Lung microvascular endothelial cell (primary cell): Measurements from ENCODE around the gene RAD21L1. TPM values are rescaled to one million over a fixed set of nuclear protein-coding genes. Genes with fewer than 3 reads are reported as not detected.

ENCODE experiments used
- DNase-seq, 2 donors: peaks; one replicate each; pipeline versions ENCODE4 v3.0.0 to v3.0.0-alpha.2; 2010; ENCODE audit warnings: low read depth in 2 of 2
- total RNA-seq: library from RNA; depleted of rRNA; stranded (reverse); fragments of >200 nt; gene quantifications from 2 replicates; pipeline ENCODE4 v1.2.1, GENCODE V29; 2014

RAD21L1 gene
- total RNA-seq, 1 donor from 2014 or later = not detected

- DNase-seq = no peak
Measured at GRCh38 chr20:1269235-1269634, 43.4 kb downstream of the RAD21L1 start.

GRCh38 chr20:1269850-1270249 lies 44.0 kb downstream of the RAD21L1 start:
- DNase-seq = no peak

- DNase-seq = no peak
Measured at GRCh38 chr20:1272368-1273100, 46.7 kb downstream of the RAD21L1 start.

- DNase-seq = no peak
Measured at GRCh38 chr20:1273366-1273765, 47.5 kb downstream of the RAD21L1 start.

GRCh38 chr20:1274485-1275311 lies 48.9 kb downstream of the RAD21L1 start:
- no peak for DNase-seq

- no peak for DNase-seq
Measured at GRCh38 chr20:1275919-1276318, 50.1 kb downstream of the RAD21L1 start.

- no peak for DNase-seq
Measured at GRCh38 chr20:1277529-1278322, 51.9 kb downstream of the RAD21L1 start.

- no peak for DNase-seq
Measured at GRCh38 chr20:1278993-1279392, 53.1 kb downstream of the RAD21L1 start.

- DNase-seq = no peak
Measured at GRCh38 chr20:1280195-1281102, 54.6 kb downstream of the RAD21L1 start.

- DNase-seq = no peak
Measured at GRCh38 chr20:1281279-1282057, 55.6 kb downstream of the RAD21L1 start.

- no peak for DNase-seq
Measured at GRCh38 chr20:1282966-1283365, 57.1 kb downstream of the RAD21L1 start.

- DNase-seq = no peak
Measured at GRCh38 chr20:1283522-1284510, 58.0 kb downstream of the RAD21L1 start.

- no peak for DNase-seq
Measured at GRCh38 chr20:1286267-1287024, 60.6 kb downstream of the RAD21L1 start.

GRCh38 chr20:1287306-1287705 lies 61.5 kb downstream of the RAD21L1 start:
- DNase-seq = no peak

GRCh38 chr20:1287787-1288569 lies 62.1 kb downstream of the RAD21L1 start:
- DNase-seq = no peak

GRCh38 chr20:1291191-1291741 lies 65.4 kb downstream of the RAD21L1 start:
- peak in 1 of 2 donors; percentile 89 for DNase-seq

- DNase-seq = no peak
Measured at GRCh38 chr20:1292620-1293019, 66.8 kb downstream of the RAD21L1 start.
